AG04450 (cell line): Measurements from ENCODE around the gene MYLIP. TPM values are rescaled to one million over a fixed set of nuclear protein-coding genes. Genes with fewer than 3 reads are reported as not detected.

Source experiments
- CTCF ChIA-PET: fragments of 300-600, 350-600 bp; formaldehyde crosslinking; extraction: SDS; loops from one replicate; lab custom pipeline; 2022; ENCODE audit warnings: antibody characterized with exemption, inconsistent platforms; lab: Charles Lee
- POLR2A ChIA-PET: fragments of 350-600 bp; formaldehyde crosslinking; extraction: SDS; loops from one replicate; lab custom pipeline; 2021; ENCODE audit warnings: antibody characterized with exemption, inconsistent platforms; lab: Yijun Ruan, JAX
- DNase-seq: peaks from one replicate; pipeline ENCODE4 v3.0.0-alpha.2; 2011; ENCODE audit warnings: low read depth, low spot score
- H3K27ac ChIP-seq: one replicate; pipeline ENCODE4 v1.5.1; 2012; ENCODE audit warnings: low read depth, low read length, control low read depth
- H3K27me3 ChIP-seq: one replicate; pipeline ENCODE4 v1.6.0; 2012; ENCODE audit warnings: low read length; ENCODE audit not compliant: control insufficient read depth, insufficient read depth
- H3K4me3 ChIP-seq: 2 replicates; pipeline ENCODE4 v1.5.1; 2011; ENCODE audit warnings: mild to moderate bottlenecking, low read depth, low read length, control low read depth
- H3K9me3 ChIP-seq: 2 replicates; pipeline ENCODE4 v1.5.1; 2012; ENCODE audit warnings: low read length; ENCODE audit not compliant: control insufficient read depth, insufficient read depth
- polyA plus RNA-seq: library from polyadenylated mRNA; depleted of rRNA; stranded (reverse); fragments of >200 nt; gene quantifications from 2 replicates; pipeline ENCODE4 v1.2.3, GENCODE V29; 2011
- TF ChIP-seq, protein P1 (sequence below): IDR thresholded peaks from 2 replicates; pipeline ENCODE4 v1.5.1; 2011; ENCODE audit warnings: low read depth, low read length, control low read depth, inconsistent platforms

MYLIP gene
- polyA plus RNA-seq, 1 experiment, result 4.8 TPM

- POLR2A ChIA-PET, result no interaction called here
- H3K4me3 ChIP-seq, result no peak overlapping the region
- no peak for DNase-seq
- CTCF ChIA-PET, result no interaction called here
- TF ChIP-seq, protein P1, sequence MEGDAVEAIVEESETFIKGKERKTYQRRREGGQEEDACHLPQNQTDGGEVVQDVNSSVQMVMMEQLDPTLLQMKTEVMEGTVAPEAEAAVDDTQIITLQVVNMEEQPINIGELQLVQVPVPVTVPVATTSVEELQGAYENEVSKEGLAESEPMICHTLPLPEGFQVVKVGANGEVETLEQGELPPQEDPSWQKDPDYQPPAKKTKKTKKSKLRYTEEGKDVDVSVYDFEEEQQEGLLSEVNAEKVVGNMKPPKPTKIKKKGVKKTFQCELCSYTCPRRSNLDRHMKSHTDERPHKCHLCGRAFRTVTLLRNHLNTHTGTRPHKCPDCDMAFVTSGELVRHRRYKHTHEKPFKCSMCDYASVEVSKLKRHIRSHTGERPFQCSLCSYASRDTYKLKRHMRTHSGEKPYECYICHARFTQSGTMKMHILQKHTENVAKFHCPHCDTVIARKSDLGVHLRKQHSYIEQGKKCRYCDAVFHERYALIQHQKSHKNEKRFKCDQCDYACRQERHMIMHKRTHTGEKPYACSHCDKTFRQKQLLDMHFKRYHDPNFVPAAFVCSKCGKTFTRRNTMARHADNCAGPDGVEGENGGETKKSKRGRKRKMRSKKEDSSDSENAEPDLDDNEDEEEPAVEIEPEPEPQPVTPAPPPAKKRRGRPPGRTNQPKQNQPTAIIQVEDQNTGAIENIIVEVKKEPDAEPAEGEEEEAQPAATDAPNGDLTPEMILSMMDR, result no peak
- H3K9me3 ChIP-seq, result no peaks in the 10 kb centered on the region
- H3K27ac ChIP-seq, result no peak overlapping the region
- H3K27me3 ChIP-seq, result peaks cover 8% of the 10 kb centered on the region
Observed at GRCh38 chr6:16098211-16098610, 30.7 kb upstream of the MYLIP start.

DNA sequence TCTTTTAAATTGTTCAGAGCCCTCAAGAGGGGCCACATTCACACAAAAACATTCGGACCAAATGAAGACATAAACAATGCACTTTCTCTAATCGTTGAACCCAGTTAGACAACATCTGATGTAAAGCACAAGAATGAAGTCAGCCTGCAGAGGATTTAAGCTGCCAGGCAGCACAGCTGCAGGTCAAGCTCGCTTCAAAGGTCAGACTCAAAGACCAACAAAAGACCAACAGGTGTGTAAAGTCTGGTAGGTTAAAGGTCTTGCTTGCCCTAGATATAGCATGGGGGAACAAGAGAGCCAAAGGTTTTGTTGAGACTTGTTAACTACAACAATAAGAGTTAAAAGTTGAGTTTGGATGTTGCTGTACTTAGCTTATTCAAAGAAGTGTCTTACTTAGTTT is 26.7 kb upstream of the MYLIP start:
- DNase-seq, result no peak
- TF ChIP-seq, protein P1, result no peak
- peaks cover 6% of the 10 kb centered on the region for H3K27me3 ChIP-seq
- ChIA-PET POLR2A (no interaction called here), CTCF (no interaction called here)
- H3K27ac ChIP-seq, result no peak overlapping the region
- H3K9me3 ChIP-seq, result no peaks in the 10 kb centered on the region
- H3K4me3 ChIP-seq, result no peak overlapping the region

GRCh38 chr6:16103722-16104121 is 25.2 kb upstream of the MYLIP start:
- ChIA-PET CTCF (no interaction called here), POLR2A (no interaction called here)

GRCh38 chr6:16104624-16105433 is 24.1 kb upstream of the MYLIP start:
- POLR2A ChIA-PET, result no interaction called here
- H3K27me3 ChIP-seq, result peaks cover 8% of the 10 kb centered on the region
- TF ChIP-seq, protein P1, result no peak
- CTCF ChIA-PET, result no interaction called here
- no peak for DNase-seq
- H3K4me3 ChIP-seq, result no peak overlapping the region
- H3K9me3 ChIP-seq, result no peaks in the 10 kb centered on the region
- no peak overlapping the region for H3K27ac ChIP-seq

More at GRCh38 chr6:16103722-16104121, 25.2 kb upstream of the MYLIP start:
- DNase-seq, result no peak
- Histone ChIP-seq H3K9me3 (no peaks in the 10 kb centered on the region), H3K4me3 (no peak overlapping the region), H3K27me3 (peaks cover 6% of the 10 kb centered on the region), H3K27ac (no peak overlapping the region)
- TF ChIP-seq, protein P1, result no peak

- POLR2A ChIA-PET, result no interaction called here
- TF ChIP-seq, protein P1, result no peak
- Histone ChIP-seq H3K9me3 (no peaks in the 10 kb centered on the region), H3K27ac (no peak overlapping the region), H3K27me3 (peaks cover 8% of the 10 kb centered on the region), H3K4me3 (no peak overlapping the region)
- DNase-seq, result no peak
- CTCF ChIA-PET, result no interaction called here
Observed at GRCh38 chr6:16105854-16106253, 23.0 kb upstream of the MYLIP start.
